GM19395 (cell line): ENCODE measurements around the gene WSB1.
A peak's percentile ranks its signal among the peaks of the same experiment; 100 is the strongest.
"Not testable (repeated sequence)": the region's sequence is repeated elsewhere in the genome, so short reads cannot be mapped to it uniquely, and the experiment has no call there.

Source experiments
- ATAC-seq: cut with Tn5 transposase; IDR thresholded peaks from one replicate; pipeline ENCODE4 v1.9.1; 2021; ENCODE audit warnings: mild to moderate bottlenecking, moderate library complexity; ENCODE audit not compliant: unreplicated experiment

The WSB1 gene

GRCh38 chr17:27315322-27315721, 21.4 kb downstream of the WSB1 start:
- no peak for ATAC-seq

GRCh38 chr17:27315796-27316465, 22.0 kb downstream of the WSB1 start:
- no peak for ATAC-seq

GRCh38 chr17:27318228-27318627, 24.3 kb downstream of the WSB1 start:
- ATAC-seq: no peak

- ATAC-seq: no peak
Observed at GRCh38 chr17:27318633-27319032, 24.7 kb downstream of the WSB1 start.

GRCh38 chr17:27319541-27320221, 25.8 kb downstream of the WSB1 start:
- no peak for ATAC-seq

DNA sequence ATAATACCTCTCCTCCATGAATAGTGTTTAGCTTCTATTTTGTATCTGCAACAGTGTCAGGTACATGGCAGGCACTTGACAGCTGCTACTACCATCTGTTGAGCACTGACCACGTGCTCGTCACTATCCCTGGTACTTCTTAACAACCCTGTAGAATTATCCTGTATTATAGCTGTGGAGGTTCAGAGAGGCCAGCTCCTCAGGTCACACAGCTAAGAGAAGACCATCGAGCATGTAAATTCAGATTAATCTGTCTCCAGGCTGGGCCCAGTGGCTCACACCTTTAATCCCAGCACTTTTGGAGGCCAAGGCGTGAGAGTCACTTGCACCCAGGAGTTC, 26.3 kb downstream of the WSB1 start:
- ATAC-seq: no peak

GRCh38 chr17:27321372-27321771, 27.5 kb downstream of the WSB1 start:
- ATAC-seq: no peak

- no peak for ATAC-seq
Observed at GRCh38 chr17:27322026-27322425, 28.1 kb downstream of the WSB1 start.

DNA sequence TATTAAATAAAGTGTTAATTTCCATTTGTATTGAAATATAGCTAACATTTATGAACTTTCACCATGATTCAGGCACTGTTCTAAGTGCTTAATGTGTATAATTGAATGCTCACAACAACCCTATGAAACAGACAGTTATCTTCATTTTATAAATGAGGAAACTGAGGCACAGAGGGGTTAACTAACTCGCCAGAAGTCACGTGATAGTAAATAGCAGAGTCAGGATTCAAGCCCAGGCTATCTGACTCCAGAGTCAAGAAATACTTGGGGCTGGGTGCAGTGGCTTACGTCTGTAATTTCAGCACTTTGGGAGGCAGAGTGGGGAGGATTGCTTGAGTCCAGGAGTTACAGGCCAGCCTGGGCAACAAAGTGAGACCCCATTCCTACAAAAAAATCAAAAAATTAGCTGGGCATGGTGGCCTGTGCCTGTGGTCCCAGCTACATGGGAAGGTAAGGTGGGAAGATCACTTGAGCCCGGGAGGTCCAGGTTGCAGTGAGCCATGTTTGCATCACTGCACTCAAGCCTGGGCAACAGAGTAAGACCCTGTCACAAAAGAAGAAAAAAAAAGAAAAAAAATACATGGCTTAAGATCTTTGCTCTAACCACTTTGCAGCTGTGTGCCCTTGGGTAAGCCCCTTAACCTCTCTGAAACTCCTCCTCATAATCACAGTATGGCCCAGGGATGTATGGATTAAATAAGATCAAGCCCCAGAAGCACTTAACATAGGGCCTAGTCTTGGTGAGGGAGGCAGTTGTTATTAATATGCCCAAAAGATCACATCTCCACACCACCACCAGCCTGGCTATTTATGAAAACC, 29.0 kb downstream of the WSB1 start:
- ATAC-seq: no peak

GRCh38 chr17:27323538-27324215, 29.8 kb downstream of the WSB1 start:
- no peak for ATAC-seq

DNA sequence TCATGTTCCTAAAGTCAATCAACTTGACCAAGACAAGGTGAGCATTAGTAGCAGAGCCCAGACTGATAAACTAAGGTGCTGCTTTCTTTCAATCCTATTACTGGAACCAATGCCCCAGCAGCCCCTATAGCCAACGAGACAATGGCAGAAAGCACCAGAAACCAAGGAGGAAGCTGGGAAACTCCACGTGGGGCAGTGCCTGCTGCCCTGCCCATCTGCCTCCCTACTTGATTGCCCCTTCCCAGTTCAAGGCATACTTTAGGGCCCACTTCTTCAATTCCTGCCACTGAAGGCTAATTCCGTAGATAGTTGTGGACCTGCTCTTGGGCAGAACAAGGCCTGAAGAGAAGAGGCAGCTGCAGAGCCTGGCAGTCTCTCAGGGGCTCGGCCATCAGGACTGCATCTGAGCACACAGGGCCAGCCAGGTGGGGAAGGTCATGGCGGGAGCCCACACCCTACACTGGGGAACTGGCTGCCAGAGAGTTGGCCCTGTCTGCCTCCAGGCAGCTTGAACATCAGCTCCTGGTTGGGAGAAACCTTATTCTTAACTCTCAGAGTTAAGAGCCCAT, 30.9 kb downstream of the WSB1 start:
- ATAC-seq: no peak

GRCh38 chr17:27326051-27326450, 32.1 kb downstream of the WSB1 start:
- no peak for ATAC-seq

GRCh38 chr17:27326585-27326984, 32.7 kb downstream of the WSB1 start:
- no peak for ATAC-seq

GRCh38 chr17:27327397-27327796, 33.5 kb downstream of the WSB1 start:
- no peak for ATAC-seq

GRCh38 chr17:27327871-27328270, 34.0 kb downstream of the WSB1 start:
- no peak for ATAC-seq

DNA sequence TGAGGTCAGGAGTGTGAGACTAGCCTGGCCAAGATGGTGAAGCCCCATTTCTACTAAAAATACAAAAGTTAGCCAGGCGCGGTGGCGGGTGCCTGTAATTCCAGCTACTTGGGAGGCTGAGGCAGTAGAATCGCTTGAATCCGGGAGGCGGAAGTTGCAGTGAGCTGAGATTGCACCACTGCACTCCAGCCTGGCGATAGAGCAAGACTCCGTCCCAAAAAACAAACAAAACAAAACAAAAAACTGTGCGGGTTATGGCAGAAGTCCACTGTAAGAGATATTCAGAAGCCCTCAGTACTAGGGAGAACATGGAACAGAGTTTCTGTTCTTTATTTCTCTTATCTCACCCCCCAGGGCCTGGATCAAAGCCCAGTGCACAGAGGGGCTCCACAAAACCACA, 34.8 kb downstream of the WSB1 start:
- ATAC-seq: not testable (repeated sequence)

DNA sequence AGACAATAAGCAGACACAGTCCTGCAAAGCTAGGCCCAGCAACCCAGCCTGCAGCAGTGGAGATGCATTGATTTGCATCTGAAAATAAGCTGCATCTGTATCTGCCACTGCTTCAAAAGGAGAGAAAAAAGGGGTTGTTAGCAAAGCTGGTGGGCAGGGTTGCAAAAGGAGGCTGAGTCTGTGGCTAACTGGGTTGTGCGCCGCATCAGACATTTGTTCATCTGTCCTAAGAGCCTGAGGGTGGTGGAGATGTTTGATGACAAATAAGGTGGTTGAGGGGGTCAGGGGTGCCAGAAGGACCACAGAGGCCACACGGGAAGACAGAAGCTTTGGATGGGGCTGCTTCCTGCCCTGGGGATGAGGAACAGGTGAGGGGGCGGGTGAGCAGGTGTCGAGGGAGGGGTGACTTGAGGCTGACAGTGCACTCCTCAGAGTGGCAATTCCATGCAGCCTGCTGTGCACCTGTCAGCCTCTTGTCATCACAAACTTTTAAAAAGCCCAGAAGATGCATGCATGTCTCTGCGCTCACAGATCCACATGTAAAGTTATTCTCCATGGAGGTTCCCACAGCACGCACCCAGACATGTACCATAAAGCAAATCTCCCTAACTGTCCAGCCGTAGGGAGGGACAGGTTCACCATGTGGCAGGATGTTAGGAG, 35.4 kb downstream of the WSB1 start:
- no peak for ATAC-seq

DNA sequence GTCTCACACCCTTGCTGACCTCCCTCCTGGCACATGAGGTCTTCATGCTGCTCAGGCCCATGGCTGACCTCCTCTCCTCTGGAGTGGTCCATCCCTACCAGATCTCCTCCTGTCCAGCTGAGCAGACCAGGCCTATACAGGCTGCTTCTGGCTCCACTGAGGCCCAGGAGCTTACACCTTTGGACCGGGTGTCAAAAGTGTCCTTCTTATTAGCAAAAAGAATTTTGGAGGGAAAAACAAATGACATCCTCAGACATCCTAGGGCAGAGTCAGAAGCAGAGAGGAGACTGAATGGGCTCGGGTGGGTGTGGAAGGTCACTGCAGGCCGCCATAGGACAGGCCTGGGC, 38.1 kb downstream of the WSB1 start:
- ATAC-seq: no peak

DNA sequence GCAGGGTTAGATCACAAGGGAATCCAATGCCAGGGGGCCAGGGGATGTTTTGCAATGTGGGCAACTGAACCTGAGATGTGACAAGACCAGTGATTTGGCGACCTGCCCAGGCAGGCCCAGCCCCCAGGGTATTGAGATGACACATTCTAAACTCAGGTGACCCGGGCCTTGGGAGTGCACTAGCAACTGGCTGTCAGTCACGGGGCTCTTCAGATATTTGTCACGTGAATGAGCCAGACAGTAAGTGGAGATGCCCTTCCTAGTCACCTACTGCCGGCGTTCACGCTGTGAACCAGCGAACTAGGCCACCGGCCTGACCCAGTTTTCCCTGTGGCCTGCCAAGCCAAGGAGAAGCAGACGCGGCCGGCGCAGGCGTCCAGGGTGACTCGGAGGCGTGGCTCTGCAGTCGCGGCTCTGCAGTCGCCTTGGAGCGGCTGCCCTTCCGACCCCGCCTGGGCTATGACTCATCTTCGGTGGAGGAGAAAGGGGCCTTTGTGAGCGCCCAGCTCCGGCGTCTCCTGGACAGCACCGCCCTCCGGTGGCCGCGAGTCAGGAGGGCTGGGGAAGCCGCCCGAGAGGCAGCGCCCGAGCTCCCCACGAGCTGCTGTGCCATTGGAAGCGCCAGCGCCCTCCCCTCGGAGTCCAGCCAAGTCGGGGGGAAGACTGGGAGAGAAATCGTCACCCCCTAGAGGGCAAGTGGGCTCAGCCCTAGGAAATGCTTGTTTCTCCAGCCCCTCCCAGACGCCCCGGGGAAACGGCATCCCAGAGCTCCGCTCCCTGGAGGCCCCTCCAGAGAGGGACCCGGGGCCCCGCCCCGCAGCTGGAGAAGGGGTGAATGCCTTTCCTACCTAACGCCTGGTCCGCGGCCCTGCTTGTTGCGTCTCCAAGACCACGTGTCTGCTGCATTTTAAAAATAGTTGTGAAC, 38.8 kb downstream of the WSB1 start:
- ATAC-seq: peak; percentile 88
